Glomerular visceral epithelial cell (primary cell): ENCODE measurements around the gene MAP1LC3B.

Source experiments
- DNase-seq: peaks from one replicate; pipeline ENCODE4 v3.0.0-alpha.2; 2016; ENCODE audit errors: extremely low spot score

The MAP1LC3B gene

GRCh38 chr16:87391950-87392820 is at the start of gene MAP1LC3B:
Gene MAP1LC3B, plus strand, starts transcription at chr16:87392336. Its CDS starts 92 bp downstream, at chr16:87392428.
- DNase-seq, result peak; percentile 96

- DNase-seq, result no peak
Measured at GRCh38 chr16:87342504-87342903, 49.6 kb upstream of the MAP1LC3B start.

- DNase-seq, result no peak
Measured at GRCh38 chr16:87342978-87343752, 49.0 kb upstream of the MAP1LC3B start.

- DNase-seq, result no peak
Measured at GRCh38 chr16:87343753-87344050, 48.4 kb upstream of the MAP1LC3B start.

- no peak for DNase-seq
Measured at GRCh38 chr16:87344165-87344930, 47.8 kb upstream of the MAP1LC3B start.

GRCh38 chr16:87344931-87345631 is 47.1 kb upstream of the MAP1LC3B start:
- no peak for DNase-seq

GRCh38 chr16:87345726-87346424 is 46.3 kb upstream of the MAP1LC3B start:
- no peak for DNase-seq

GRCh38 chr16:87346517-87347060 is 45.5 kb upstream of the MAP1LC3B start:
- no peak for DNase-seq

GRCh38 chr16:87347932-87348615 is 44.1 kb upstream of the MAP1LC3B start:
- DNase-seq, result no peak

- DNase-seq, result no peak
Measured at GRCh38 chr16:87348616-87349157, 43.4 kb upstream of the MAP1LC3B start.

- no peak for DNase-seq
Measured at GRCh38 chr16:87350031-87350430, 42.1 kb upstream of the MAP1LC3B start.

- DNase-seq, result no peak
Measured at GRCh38 chr16:87350681-87351319, 41.3 kb upstream of the MAP1LC3B start.

GRCh38 chr16:87351320-87351698 is 40.8 kb upstream of the MAP1LC3B start:
- no peak for DNase-seq

GRCh38 chr16:87352818-87353217 is 39.3 kb upstream of the MAP1LC3B start:
- DNase-seq, result no peak

- no peak for DNase-seq
Measured at GRCh38 chr16:87353613-87354012, 38.5 kb upstream of the MAP1LC3B start.

GRCh38 chr16:87356491-87356853 is 35.7 kb upstream of the MAP1LC3B start:
- DNase-seq, result no peak

- no peak for DNase-seq
Measured at GRCh38 chr16:87358250-87358649, 33.9 kb upstream of the MAP1LC3B start.

GRCh38 chr16:87358696-87359095 is 33.4 kb upstream of the MAP1LC3B start:
- no peak for DNase-seq

GRCh38 chr16:87359121-87359520 is 33.0 kb upstream of the MAP1LC3B start:
- DNase-seq, result no peak
